SH-SY5Y (cell line): ENCODE measurements around the gene NEUROD2.

Experiments used
- GATA2 ChIP-seq: IDR thresholded peaks from 2 replicates; pipeline ENCODE4 v1.6.1; 2011; ENCODE audit warnings: mild to moderate bottlenecking, low read depth, low read length
- GATA3 ChIP-seq: IDR thresholded peaks from 2 replicates; pipeline ENCODE4 v1.6.1; 2011; ENCODE audit warnings: low read depth, mild to moderate bottlenecking, low read length, moderate library complexity

Gene NEUROD2

DNA sequence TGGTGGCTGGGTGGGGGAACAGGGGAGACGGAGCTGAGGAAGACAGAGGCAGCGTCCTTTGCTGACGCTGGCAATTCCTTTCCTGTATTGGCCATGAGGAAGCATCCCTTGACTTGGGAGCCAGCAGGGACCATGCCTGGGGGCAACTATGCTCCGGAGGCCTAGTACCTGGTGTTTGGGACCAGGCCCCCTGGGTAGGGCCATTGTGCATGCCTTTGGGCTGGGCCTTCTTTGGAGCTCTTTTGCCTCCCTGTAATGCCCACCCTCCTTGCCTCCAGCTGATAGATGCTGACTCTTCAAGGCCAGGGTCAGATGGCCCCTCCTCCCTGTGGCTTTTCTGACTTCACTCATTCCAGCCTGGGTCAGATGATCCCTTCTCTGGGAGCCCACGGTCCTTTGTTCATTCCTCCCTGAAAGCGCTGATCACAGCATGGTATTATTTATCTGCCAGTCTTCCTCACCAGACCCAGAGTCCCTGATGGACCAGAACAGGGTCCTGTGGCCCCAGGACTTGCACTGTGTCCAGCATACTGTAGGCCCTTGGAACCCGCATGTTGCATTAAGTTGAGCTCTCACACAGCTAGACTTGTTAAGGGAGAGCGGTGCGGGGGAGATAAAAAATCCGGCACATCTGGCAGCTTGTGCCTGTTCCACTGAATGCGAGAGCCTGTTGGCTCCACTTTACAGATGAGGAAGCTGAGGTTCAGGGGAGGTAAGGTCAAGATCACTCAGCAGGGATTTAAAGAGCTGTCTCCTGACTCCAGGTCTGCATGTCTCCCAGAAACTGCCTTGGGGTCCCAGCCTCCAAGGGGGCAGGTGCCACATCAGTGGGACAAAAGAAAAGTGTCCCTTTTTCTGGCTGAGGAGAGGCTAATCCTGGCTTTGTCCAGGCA is 32.1 kb upstream of the NEUROD2 start:
- TF ChIP-seq GATA2: no peak
- no peak for TF ChIP-seq GATA3

DNA sequence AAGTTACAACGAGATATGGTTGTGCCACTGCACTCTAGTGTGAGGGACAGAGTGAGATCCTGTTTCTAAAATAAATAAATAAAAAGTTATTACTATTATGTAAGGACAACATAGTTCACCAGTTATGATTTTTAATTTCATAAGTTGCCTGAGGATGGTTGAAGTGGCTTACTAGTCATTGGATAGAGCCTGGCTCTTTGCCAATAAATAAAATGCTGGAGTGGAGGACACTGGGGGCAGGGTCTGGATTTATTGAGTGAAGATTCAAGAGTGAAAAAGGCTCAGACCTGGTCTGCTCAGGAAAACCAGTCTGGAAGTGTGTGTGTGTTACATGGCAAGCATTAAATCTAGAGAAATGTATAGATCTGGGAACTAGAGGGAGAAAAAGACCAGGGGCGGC is 31.3 kb upstream of the NEUROD2 start:
- no peak for TF ChIP-seq GATA2
- no peak for TF ChIP-seq GATA3

DNA sequence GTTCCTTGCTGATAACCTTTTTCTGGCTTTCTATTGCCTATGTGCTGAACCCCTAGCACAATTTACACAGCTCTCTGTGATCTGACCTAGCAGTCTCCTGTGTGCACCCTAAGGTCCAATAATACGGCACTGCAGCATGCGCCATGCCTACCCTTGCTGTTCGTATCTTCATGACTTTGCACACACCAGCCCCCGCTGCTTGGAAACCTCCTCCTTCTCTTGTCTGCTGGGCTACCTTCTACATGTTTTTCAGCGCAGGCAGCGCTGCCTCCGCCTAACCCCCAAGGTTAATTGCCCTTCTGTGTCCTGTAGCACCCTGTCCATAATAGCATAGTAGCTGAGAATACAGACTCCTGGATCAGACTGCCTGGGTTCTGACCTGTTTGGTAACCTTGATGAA is 30.6 kb upstream of the NEUROD2 start:
- TF ChIP-seq GATA2 (no peak), GATA3 (no peak)

DNA sequence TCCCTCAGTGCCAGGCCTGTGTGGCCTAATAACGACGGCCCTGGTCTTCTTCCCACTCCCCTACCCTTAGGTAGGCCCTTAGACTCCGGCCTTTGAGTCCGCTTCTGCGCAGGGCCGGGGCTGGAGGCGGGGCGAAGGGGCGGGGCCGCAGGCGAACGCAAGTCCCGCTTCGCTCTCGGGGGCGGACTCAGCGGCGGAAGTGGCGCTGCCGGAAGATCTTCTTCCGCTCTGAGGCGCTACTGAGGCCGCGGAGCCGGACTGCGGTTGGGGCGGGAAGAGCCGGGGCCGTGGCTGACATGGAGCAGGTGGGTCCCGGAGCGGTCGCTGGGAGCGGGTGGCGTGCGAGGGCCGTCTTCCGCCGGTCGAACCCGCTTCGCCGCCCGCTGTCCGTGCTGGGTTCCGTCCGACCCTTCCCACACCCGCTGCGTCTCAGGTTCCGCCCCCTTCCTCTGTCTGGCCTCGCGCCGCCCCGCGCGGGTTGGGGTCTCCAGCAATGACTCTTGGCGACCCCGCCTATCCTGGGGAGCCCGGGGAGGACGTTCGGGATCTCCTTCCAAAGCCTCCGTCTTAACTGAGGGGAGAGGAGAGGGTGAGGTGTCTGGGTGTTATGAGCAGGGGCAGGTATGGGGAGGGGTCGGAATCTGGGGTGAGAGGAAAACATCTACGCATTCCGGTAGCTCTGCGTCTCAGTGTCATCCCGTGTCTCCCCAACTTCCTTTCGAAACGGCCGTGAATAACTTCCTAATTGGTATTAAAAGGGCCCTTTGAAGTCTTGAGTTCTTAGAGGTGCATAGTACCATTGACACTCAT is 29.4 kb upstream of the NEUROD2 start, which contains the start of gene STARD3:
Gene STARD3 (plus strand): TSS at position 218 of the 810 bp plus-strand sequence. CDS start 16,388 bp downstream, outside the sequence.
- TF ChIP-seq GATA3: no peak
- no peak for TF ChIP-seq GATA2

DNA sequence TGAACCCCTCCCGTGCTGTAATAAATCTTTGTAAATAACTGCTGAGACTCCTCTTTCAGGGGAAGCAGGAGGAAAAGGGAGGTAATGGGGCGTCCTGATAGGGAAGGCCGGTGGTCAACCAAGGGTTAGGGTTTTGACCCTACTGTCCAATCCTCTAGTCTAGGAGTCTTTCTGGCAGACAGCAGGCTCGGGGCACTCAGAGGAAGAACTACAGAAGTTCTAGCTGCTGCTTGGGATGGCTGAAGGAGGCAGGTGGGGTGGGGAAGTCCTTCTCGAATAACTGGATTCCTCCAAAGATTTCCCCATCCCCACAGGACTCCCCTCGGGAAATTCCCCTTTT is 28.8 kb upstream of the NEUROD2 start:
- no peak for TF ChIP-seq GATA2
- no peak for TF ChIP-seq GATA3

DNA sequence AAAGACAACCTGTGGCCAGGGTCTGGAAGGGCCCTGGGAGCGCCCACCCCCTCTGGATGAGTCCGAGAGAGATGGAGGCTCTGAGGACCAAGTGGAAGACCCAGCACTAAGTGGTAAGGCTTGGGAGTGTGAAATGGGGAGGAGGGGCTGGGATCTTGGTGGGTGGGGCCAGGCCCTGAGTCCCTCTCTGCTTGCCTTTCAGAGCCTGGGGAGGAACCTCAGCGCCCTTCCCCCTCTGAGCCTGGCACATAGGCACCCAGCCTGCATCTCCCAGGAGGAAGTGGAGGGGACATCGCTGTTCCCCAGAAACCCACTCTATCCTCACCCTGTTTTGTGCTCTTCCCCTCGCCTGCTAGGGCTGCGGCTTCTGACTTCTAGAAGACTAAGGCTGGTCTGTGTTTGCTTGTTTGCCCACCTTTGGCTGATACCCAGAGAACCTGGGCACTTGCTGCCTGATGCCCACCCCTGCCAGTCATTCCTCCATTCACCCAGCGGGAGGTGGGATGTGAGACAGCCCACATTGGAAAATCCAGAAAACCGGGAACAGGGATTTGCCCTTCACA is 28.0 kb upstream of the NEUROD2 start:
- no peak for TF ChIP-seq GATA3
- no peak for TF ChIP-seq GATA2

DNA sequence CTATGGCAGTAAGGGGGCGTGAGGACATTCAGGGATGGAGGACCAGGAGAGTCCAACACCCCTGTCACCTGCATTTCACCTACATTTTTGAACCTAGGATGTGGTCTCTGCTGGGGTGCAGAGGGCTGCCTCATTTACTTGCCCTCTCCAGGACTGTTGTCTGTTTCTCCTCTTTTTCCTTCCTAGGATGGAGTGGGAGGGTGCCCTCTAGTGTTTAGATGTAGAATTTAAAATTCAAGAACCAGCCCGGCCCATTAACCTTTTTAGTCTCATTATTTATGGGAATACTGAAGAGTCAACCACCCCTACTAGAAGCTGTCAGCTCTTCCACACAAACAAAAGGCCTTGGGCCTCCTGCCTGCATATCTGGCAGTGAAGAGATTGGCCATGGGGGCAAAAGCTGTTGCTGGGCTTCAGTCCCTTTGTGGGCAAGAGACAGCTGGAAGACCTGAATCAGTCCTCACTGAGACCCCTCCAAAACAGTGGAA is 26.7 kb upstream of the NEUROD2 start:
- TF ChIP-seq GATA2: no peak

DNA sequence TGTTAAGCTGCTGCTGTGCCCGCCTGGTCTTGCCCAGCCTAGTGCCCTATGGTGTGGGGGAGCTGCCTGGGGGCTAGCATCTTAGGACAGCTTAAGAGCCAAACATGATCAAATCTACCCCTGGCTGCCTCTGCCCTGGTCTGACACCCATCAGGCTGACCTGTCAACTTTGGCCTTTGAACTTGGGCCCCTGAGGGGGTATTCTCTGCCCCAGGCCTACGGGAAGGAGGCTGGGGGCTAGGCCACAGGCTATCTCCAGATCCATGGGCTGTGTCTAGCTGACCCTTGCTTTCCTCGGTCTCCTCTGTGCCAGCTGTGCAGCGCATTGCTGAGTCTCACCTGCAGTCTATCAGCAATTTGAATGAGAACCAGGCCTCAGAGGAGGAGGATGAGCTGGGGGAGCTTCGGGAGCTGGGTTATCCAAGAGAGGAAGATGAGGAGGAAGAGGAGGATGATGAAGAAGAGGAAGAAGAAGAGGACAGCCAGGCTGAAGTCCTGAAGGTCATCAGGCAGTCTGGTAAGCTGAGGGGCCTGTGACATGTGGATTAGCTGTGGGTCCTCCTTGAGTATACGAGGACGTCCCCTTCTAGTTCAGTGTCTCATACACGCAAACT is 26.0 kb upstream of the NEUROD2 start:
- TF ChIP-seq GATA3 (no peak), GATA2 (no peak)

DNA sequence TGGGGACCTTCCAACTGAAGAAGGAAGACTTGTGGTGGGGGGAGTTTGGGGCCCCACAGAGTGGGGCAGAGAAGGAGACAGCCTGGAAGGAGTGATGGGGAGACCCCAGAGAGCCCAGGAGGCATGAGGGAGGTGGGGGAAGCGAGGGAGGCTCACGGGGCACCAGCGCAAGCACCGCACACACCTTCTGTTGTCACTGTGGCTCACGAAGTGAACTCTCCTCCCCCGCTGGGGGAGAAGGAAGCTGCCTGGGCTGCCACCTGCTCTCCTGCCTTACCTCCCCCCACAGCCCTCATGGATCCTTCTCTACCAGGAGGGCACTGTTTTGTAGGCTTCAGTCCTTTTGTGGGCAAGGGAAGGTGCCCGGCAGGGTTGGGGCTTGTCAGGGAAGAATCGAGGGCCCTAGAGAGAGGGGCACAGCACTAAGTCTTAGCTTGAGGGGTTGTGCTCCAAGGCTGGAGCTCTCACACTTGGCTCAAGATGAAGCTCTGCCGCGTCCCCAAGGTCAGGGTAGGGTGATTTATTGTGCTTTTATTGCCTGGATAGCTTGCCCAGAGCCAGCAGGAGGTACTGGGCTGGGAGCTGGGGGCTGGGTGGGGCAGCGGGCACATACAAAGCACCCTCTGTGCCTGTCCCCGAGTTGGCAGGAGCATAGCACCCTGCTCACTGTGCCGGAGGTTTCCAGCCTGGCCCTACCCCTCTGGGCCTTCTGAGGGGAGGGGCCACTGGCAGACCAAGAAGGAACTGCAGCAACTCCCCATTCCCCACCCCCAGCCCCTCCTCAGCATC is 24.6 kb upstream of the NEUROD2 start:
- TF ChIP-seq GATA3 (no peak), GATA2 (no peak)

DNA sequence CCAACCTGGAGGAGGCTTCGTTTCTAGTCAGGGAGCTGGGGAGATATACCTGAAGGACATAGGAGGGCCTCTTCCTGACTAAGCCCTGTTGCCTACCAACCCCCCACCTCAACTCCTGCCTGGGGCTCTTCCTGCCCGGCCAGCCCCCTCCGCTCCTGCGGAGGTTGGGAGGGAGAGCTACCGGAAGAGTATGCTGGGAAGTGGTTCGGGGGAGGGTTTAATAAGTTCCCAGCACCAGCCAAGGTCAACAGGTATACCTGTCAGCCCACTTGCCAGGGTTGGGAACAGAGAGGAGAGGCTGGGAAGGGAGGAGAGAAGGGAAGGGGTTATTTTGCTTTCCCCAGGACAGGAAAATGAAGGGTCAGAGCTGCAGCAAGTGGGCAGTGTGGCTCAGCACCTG is 23.7 kb upstream of the NEUROD2 start:
- TF ChIP-seq GATA3: no peak
- TF ChIP-seq GATA2: no peak

DNA sequence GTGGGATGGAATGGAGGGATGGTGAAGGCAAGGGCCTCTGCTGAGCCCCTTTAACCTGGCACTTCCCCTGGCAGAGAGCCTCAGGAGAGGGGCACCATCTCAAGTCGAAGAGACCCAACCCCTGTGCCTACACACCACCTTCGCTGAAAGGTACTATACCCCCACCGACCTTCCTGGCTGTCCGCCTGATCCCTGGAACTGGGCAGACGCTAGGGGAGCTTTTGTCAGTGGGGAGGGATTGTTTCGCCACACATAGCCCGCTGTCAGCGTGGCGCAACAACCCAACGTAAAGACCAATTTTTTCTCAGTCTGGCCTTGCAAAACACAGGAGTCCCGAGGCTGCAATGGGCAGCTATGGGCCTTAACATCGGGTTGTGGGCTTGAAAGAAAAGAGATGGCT is 22.2 kb upstream of the NEUROD2 start:
- TF ChIP-seq GATA3: no peak
- no peak for TF ChIP-seq GATA2

DNA sequence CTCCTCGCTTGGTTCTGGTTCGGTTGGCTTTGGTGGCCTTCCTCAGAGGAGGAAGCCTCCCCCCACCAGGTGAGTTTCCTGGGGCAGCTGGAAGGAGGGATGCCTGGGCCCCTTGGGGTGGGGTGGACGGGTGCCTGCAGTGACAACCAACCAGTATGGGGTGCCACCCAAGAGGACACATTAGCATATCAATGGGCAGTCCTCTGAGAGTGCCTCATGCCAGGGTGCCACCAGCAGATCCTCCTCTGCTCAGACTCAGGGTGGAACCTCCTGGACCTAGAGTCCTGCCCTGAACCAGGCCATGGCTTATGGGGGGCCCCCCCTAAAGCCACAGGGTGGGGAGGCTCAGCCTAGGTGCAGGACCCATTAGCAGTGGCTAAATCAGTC is 21.8 kb upstream of the NEUROD2 start:
- TF ChIP-seq GATA3 (no peak), GATA2 (no peak)
